KMS-11 (cell line): ENCODE results near the gene CCNG1.
A peak's percentile ranks its signal among the peaks of the same experiment; 100 is the strongest.
"Not testable (repeated sequence)": the region's sequence is repeated elsewhere in the genome, so short reads cannot be mapped to it uniquely, and the experiment has no call there.

Source experiments
- H2AFZ ChIP-seq: fragments of 200-600 bp; sonication (generic); 2 replicates; pipeline ENCODE4 v1.6.1; 2016; ENCODE audit warnings: antibody characterized with exemption, mixed run types, low read depth
- H3K27ac ChIP-seq: fragments of 200-600 bp; sonication (generic); 2 replicates; pipeline ENCODE4 v1.6.1; 2016; ENCODE audit warnings: mild to moderate bottlenecking, mixed run types
- H3K27me3 ChIP-seq: fragments of 200-600 bp; sonication (generic); 2 replicates; pipeline ENCODE4 v1.6.1; 2017; ENCODE audit warnings: mild to moderate bottlenecking, low read depth, mixed run types, moderate library complexity; ENCODE audit not compliant: insufficient read depth
- H3K36me3 ChIP-seq: fragments of 200-600 bp; sonication (generic); 2 replicates; pipeline ENCODE4 v1.6.1; 2017; ENCODE audit warnings: mild to moderate bottlenecking, mixed run types; ENCODE audit not compliant: insufficient read depth
- H3K4me1 ChIP-seq: fragments of 200-600 bp; sonication (generic); 2 replicates; pipeline ENCODE4 v1.6.1; 2016; ENCODE audit warnings: mild to moderate bottlenecking, low read depth, mixed run types; ENCODE audit not compliant: poor library complexity, severe bottlenecking
- H3K4me2 ChIP-seq: fragments of 200-600 bp; sonication (generic); 2 replicates; pipeline ENCODE4 v1.7.0; 2016; ENCODE audit warnings: mild to moderate bottlenecking, mixed run types
- H3K4me3 ChIP-seq: fragments of 200-600 bp; sonication (generic); IDR thresholded peaks from 2 replicates; pipeline ENCODE4 v1.6.1; 2017; ENCODE audit warnings: low read depth, low read length, mixed read lengths; ENCODE audit not compliant: insufficient read depth
- H3K79me2 ChIP-seq: fragments of 200-600 bp; sonication (generic); 2 replicates; pipeline ENCODE4 v1.6.1; 2016; ENCODE audit warnings: low read depth, mixed run types; ENCODE audit not compliant: insufficient read depth
- H3K9ac ChIP-seq: fragments of 200-600 bp; sonication (generic); 2 replicates; pipeline ENCODE4 v1.6.1; 2016; ENCODE audit warnings: mild to moderate bottlenecking, mixed run types
- H4K20me1 ChIP-seq: fragments of 200-600 bp; sonication (generic); 2 replicates; pipeline ENCODE4 v1.6.1; 2016; ENCODE audit warnings: mild to moderate bottlenecking, mixed run types; ENCODE audit not compliant: insufficient read depth
- TF ChIP-seq, protein P1 (sequence below): fragments of 200-600 bp; sonication (generic); conservative IDR thresholded peaks from 2 replicates; pipeline ENCODE4 v1.6.1; 2017; ENCODE audit warnings: low read depth, mild to moderate bottlenecking, antibody characterized with exemption, low read length, moderate library complexity, mixed read lengths

Gene CCNG1

DNA sequence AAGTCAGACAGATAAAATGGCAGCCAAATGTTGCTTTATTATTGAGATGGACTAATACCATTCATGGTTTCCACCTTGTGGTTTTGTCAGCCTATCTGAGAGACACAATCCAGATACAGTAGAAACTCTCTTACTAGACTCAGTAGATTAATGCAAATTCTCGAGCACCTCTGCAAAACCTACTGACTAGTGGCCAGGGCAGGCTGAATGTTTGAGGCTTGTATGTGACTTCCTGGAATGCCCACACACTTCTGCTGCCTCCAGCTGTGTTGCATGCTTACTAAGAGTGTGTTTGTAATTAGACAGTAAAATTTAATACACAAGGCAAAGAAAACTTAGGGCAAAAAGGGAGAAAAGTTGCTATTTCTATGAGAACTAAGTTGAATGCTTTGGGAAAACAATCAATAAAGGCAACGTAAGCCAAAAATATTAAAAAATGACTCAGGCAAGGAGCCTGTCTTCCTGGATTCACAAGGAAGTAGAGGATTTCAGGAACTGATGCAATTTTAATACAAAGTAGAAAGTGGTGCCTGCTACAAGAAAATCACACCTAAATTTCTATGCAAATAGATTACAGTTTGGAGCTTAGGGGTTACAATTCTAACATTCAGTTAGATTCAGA is 30.2 kb upstream of the CCNG1 start:
- no peaks in the 10 kb centered on the region for H4K20me1 ChIP-seq
- H3K4me2 ChIP-seq: no peak overlapping the region
- H3K9ac ChIP-seq: no peak overlapping the region
- no peaks in the 10 kb centered on the region for H3K79me2 ChIP-seq
- H3K4me3 ChIP-seq: no peak overlapping the region
- H3K36me3 ChIP-seq: no peaks in the 10 kb centered on the region
- H3K27me3 ChIP-seq: no peaks in the 10 kb centered on the region
- TF ChIP-seq, protein P1, sequence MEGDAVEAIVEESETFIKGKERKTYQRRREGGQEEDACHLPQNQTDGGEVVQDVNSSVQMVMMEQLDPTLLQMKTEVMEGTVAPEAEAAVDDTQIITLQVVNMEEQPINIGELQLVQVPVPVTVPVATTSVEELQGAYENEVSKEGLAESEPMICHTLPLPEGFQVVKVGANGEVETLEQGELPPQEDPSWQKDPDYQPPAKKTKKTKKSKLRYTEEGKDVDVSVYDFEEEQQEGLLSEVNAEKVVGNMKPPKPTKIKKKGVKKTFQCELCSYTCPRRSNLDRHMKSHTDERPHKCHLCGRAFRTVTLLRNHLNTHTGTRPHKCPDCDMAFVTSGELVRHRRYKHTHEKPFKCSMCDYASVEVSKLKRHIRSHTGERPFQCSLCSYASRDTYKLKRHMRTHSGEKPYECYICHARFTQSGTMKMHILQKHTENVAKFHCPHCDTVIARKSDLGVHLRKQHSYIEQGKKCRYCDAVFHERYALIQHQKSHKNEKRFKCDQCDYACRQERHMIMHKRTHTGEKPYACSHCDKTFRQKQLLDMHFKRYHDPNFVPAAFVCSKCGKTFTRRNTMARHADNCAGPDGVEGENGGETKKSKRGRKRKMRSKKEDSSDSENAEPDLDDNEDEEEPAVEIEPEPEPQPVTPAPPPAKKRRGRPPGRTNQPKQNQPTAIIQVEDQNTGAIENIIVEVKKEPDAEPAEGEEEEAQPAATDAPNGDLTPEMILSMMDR: no peak
- peaks cover 8% of the 10 kb centered on the region for H3K4me1 ChIP-seq
- H3K27ac ChIP-seq: no peak overlapping the region
- no peak overlapping the region for H2AFZ ChIP-seq

DNA sequence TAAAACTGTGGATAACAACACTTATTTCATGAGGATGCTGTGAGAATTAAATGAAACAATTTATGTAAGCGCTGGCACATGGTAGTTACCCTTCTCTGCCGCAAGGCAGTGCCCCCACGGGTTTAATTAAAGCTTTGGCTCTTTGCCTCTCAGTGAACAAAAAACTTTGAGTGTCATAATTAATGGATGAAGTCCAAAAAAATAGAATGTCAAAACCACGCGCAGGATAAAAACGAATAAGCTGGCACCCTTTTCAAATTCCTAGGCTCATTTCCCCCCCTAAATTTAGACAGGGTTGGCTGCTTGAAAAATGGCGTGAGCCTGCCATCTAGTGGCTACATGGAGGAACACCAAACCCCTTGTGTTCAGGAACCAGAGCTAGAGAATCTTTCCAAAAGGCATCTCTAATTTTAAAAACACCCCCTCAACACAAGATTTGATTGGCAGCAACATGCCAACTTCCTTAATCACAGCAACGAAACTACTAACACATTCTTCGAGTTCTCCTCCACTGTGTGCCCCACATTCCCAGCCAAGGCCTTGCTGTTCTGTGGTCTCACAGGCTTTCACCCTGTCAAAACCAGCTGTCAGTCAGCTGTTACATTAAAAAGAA is 29.0 kb upstream of the CCNG1 start:
- Histone ChIP-seq H3K9ac (no peak overlapping the region), H3K4me2 (no peak overlapping the region), H3K79me2 (no peaks in the 10 kb centered on the region), H3K4me3 (no peak overlapping the region), H3K27ac (no peak overlapping the region), H3K27me3 (no peaks in the 10 kb centered on the region), H3K4me1 (peaks cover 8% of the 10 kb centered on the region), H3K36me3 (no peaks in the 10 kb centered on the region), H4K20me1 (no peaks in the 10 kb centered on the region), H2AFZ (no peak overlapping the region)
- TF ChIP-seq, protein P1: peak; percentile 81

GRCh38 chr5:163409384-163409783 is 28.0 kb upstream of the CCNG1 start:
- Histone ChIP-seq H3K4me1 (peaks cover 8% of the 10 kb centered on the region), H3K4me3 (no peak overlapping the region), H3K79me2 (no peaks in the 10 kb centered on the region), H4K20me1 (no peaks in the 10 kb centered on the region), H3K36me3 (no peaks in the 10 kb centered on the region), H2AFZ (no peak overlapping the region), H3K27ac (no peak overlapping the region), H3K4me2 (no peak overlapping the region), H3K27me3 (no peaks in the 10 kb centered on the region), H3K9ac (no peak overlapping the region)
- TF ChIP-seq, protein P1: no peak

DNA sequence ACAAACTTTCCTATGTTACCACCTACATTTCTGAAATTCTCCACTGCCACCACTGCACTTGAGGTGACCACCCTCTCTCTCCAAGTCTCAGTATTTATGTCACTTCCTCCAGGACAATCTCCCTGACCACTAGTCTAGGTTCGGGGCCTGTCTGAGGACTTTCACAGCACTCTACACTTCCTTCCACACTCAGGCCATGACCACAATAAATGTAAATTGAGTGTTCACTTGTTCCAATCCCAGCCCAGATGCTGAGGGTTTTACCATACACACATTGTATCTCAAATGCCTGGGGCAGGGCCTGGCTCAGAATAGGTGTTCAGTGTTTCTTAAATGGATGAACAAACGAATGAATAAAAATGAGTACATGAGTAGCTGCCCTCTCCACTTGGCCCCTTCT is 26.9 kb upstream of the CCNG1 start:
- H3K36me3 ChIP-seq: no peaks in the 10 kb centered on the region
- TF ChIP-seq, protein P1: no peak
- no peak overlapping the region for H3K4me3 ChIP-seq
- no peaks in the 10 kb centered on the region for H3K27me3 ChIP-seq
- peaks cover 8% of the 10 kb centered on the region for H3K4me1 ChIP-seq
- no peak overlapping the region for H2AFZ ChIP-seq
- no peak overlapping the region for H3K9ac ChIP-seq
- H3K79me2 ChIP-seq: no peaks in the 10 kb centered on the region
- no peaks in the 10 kb centered on the region for H4K20me1 ChIP-seq
- H3K27ac ChIP-seq: no peak overlapping the region
- no peak overlapping the region for H3K4me2 ChIP-seq

- H3K4me3 ChIP-seq, H4K20me1 ChIP-seq, H3K4me2 ChIP-seq, H3K27me3 ChIP-seq, H3K27ac ChIP-seq, H3K4me1 ChIP-seq, H3K79me2 ChIP-seq, H3K9ac ChIP-seq, H3K36me3 ChIP-seq, H2AFZ ChIP-seq: not testable (repeated sequence)
Measured at GRCh38 chr5:163415673-163416072, 21.7 kb upstream of the CCNG1 start.
